Measurements from ENCODE around the gene PTH2R. TPM values are rescaled to one million over a fixed set of nuclear protein-coding genes. Genes with fewer than 3 reads are reported as not detected.
"Not testable (repeated sequence)": the region's sequence is repeated elsewhere in the genome, so short reads cannot be mapped to it uniquely, and the experiment has no call there.

The PTH2R gene
- total RNA-seq, 1 experiment from 2014 or later: 0.10 TPM

- no peaks in the 10 kb centered on the region for H3K9me3 ChIP-seq (ENCODE audit: control insufficient read depth, insufficient read depth, low read depth, low read length)
- no peak overlapping the region for H3K27ac ChIP-seq (ENCODE audit: low read length)
- POLR2A ChIA-PET: no interaction called here
- H3K36me3 ChIP-seq (ENCODE audit: control insufficient read depth, insufficient read depth, low read length): no peaks in the 10 kb centered on the region
- TF ChIP-seq REST (IDR thresholded peaks at IDR 0.05; ENCODE audit: insufficient read depth in 1 of 2, low read depth in 2 of 2, low read length in 1 of 2): no peak
- TF ChIP-seq TCF7L2 (IDR thresholded peaks at IDR 0.05; ENCODE audit: low read depth, low read length): no peak
- no peak for TF ChIP-seq SIN3A (IDR thresholded peaks at IDR 0.05; ENCODE audit: borderline replicate concordance, insufficient read depth, low read depth, low read length)
- no peak for TF ChIP-seq POLR2AphosphoS5 (IDR thresholded peaks at IDR 0.05; ENCODE audit: low read depth, low read length)
- no peak for TF ChIP-seq CTCF (IDR thresholded peaks at IDR 0.05)
- no TSS peak for BruUV-seq (replicated peaks)
- intact Hi-C loops (cut with micrococcal nuclease; ENCODE audit: unreplicated experiment) (no loop called here), in situ Hi-C loops (cut with HindIII; ENCODE audit: low pct_unique_long_range_greater_than_20kb, low sequenced_read_pairs) (no loop called here)
- no peak for DNase-seq (ENCODE audit: low read depth, low spot score)
- H3K4me1 ChIP-seq (ENCODE audit: control insufficient read depth, insufficient read depth, low read length): no peaks in the 10 kb centered on the region
- no peaks in the 10 kb centered on the region; the same call in none of the 2 replicates for H3K27me3 ChIP-seq (ENCODE audit: control insufficient read depth, insufficient read depth, low read length)
- no peak overlapping the region for H3K4me3 ChIP-seq (ENCODE audit: low read depth in 2 of 2, low read length in 2 of 2)
- CTCF ChIA-PET: no interaction called here
- ATAC-seq: no peak
These were observed 31.0 kb upstream of the PTH2R start for GRCh38 chr2:208375491-208376068.

- H3K36me3 ChIP-seq (ENCODE audit: control insufficient read depth, insufficient read depth, low read length); in situ Hi-C loops (cut with HindIII; ENCODE audit: low pct_unique_long_range_greater_than_20kb, low sequenced_read_pairs); DNase-seq (ENCODE audit: low read depth, low spot score); ATAC-seq; intact Hi-C loops (cut with micrococcal nuclease; ENCODE audit: unreplicated experiment); H3K27ac ChIP-seq (ENCODE audit: low read length); H3K27me3 ChIP-seq (ENCODE audit: control insufficient read depth, insufficient read depth, low read length); H3K4me3 ChIP-seq (ENCODE audit: low read depth in 2 of 2, low read length in 2 of 2); H3K4me1 ChIP-seq (ENCODE audit: control insufficient read depth, insufficient read depth, low read length); BruUV-seq (replicated peaks); CTCF ChIA-PET; POLR2A ChIA-PET; H3K9me3 ChIP-seq (ENCODE audit: control insufficient read depth, insufficient read depth, low read depth, low read length): not testable (repeated sequence)
These were observed 29.2 kb upstream of the PTH2R start for GRCh38 chr2:208377344-208377860.

- in situ Hi-C loops (cut with HindIII; ENCODE audit: low pct_unique_long_range_greater_than_20kb, low sequenced_read_pairs): no loop called here
- ATAC-seq: no peak
These were observed 27.4 kb upstream of the PTH2R start for GRCh38 chr2:208379192-208379591.

More at GRCh38 chr2:208379192-208379591, 27.4 kb upstream of the PTH2R start:
- ChIA-PET CTCF (no interaction called here), POLR2A (no interaction called here)
- Histone ChIP-seq H3K4me1 (ENCODE audit: control insufficient read depth, insufficient read depth, low read length) (no peaks in the 10 kb centered on the region), H3K27ac (ENCODE audit: low read length) (no peak overlapping the region), H3K27me3 (ENCODE audit: control insufficient read depth, insufficient read depth, low read length) (no peaks in the 10 kb centered on the region; the same call in none of the 2 replicates), H3K4me3 (ENCODE audit: low read depth in 2 of 2, low read length in 2 of 2) (no peak overlapping the region), H3K9me3 (ENCODE audit: control insufficient read depth, insufficient read depth, low read depth, low read length) (no peaks in the 10 kb centered on the region), H3K36me3 (ENCODE audit: control insufficient read depth, insufficient read depth, low read length) (no peaks in the 10 kb centered on the region; the same call in 1 of the 2 replicates)
- no TSS peak for BruUV-seq (replicated peaks)
- intact Hi-C loops (cut with micrococcal nuclease; ENCODE audit: unreplicated experiment): no loop called here
- DNase-seq (ENCODE audit: low read depth, low spot score): no peak
- TF ChIP-seq REST (IDR thresholded peaks at IDR 0.05; ENCODE audit: insufficient read depth in 1 of 2, low read depth in 2 of 2, low read length in 1 of 2) (no peak), TCF7L2 (IDR thresholded peaks at IDR 0.05; ENCODE audit: low read depth, low read length) (no peak), SIN3A (IDR thresholded peaks at IDR 0.05; ENCODE audit: borderline replicate concordance, insufficient read depth, low read depth, low read length) (no peak), CTCF (IDR thresholded peaks at IDR 0.05) (no peak), POLR2AphosphoS5 (IDR thresholded peaks at IDR 0.05; ENCODE audit: low read depth, low read length) (no peak)

All from Panc1 (cell line).